ENCODE results near the gene CEP250. TPM values are rescaled to one million over a fixed set of nuclear protein-coding genes. Genes with fewer than 3 reads are reported as not detected.
"Not testable (repeated sequence)": the region's sequence is repeated elsewhere in the genome, so short reads cannot be mapped to it uniquely, and the experiment has no call there.

CEP250 gene
- polyA plus RNA-seq, 1 donor from 2014 or later = 23.1 TPM

DNA sequence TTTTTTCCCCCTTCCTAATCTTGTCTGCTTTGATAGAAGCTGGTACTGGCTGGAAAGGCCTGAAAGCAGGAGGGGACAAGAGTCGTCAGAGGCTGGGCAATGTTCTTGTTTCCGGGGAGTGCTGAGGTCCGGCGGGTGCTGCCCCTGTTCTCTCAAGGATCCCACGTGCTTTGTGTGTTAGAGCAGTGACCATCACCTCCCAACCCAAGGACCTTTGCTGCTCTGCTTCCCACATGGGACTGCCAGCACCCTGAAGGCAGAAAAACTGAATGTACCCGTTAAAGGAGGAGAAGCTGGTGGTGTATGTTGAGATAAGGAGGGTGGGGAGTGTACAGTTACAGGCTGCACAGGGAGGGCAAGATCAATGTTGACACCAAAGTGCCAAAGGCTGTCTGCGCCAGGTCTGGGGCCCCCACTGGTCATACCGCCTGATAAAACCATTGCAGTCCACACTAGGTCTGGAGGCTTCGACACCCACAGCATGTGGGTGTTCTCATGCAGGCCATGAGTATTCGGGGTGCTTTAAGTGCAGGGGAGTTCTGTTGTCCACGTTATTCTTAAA, 59.1 kb downstream of the CEP250 start:
- peaks cover 0 to 4% (median under 1%) of the 10 kb centered on the region in 3 donors for H3K4me1 Mint-ChIP-seq
- H3K27me3 Mint-ChIP-seq = no peaks in the 10 kb centered on the region
- peaks cover 5% of the 10 kb centered on the region for H3K36me3 Mint-ChIP-seq
- peak overlapping the region in 1 of 3 donors; percentile 29 for H3K27ac Mint-ChIP-seq
- no peaks in the 10 kb centered on the region for H3K9me3 Mint-ChIP-seq
- H3K4me3 Mint-ChIP-seq = no peak overlapping the region

GRCh38 chr20:35515341-35515740, 59.9 kb downstream of the CEP250 start:
- H3K9me3 Mint-ChIP-seq = no peaks in the 10 kb centered on the region
- peaks cover 5% of the 10 kb centered on the region for H3K36me3 Mint-ChIP-seq
- no peaks in the 10 kb centered on the region for H3K4me1 Mint-ChIP-seq
- no peak overlapping the region for H3K27ac Mint-ChIP-seq
- no peaks in the 10 kb centered on the region for H3K27me3 Mint-ChIP-seq
- H3K4me3 Mint-ChIP-seq = no peak overlapping the region

- Mint-ChIP-seq H3K4me3 (no peak overlapping the region), H3K36me3 (peaks cover 7% of the 10 kb centered on the region), H3K4me1 (no peaks in the 10 kb centered on the region), H3K27me3 (no peaks in the 10 kb centered on the region), H3K27ac (no peak overlapping the region), H3K9me3 (no peaks in the 10 kb centered on the region)
These were observed 60.7 kb downstream of the CEP250 start for GRCh38 chr20:35515949-35516645.

DNA sequence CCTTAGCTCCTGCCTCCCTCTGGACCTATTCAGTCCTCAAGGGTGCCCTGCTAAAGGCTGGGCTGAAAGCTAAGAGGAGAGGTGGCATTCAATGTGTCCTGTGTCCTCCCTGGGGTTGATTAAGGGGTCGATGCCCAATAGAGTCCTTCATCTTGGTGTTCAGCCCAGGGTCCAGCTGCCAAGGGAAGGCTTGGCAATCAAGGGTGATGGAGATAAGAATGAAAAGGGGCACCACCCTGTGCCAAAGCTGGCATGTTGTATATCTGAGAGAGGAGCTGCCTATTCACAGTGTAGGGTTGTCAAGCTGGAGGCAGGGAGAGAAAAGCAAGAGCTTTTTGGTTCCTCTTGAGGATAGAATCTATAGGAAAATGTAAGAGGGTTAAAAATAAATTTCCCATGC, 61.7 kb downstream of the CEP250 start:
- no peaks in the 10 kb centered on the region for H3K4me1 Mint-ChIP-seq
- H3K4me3 Mint-ChIP-seq = no peak overlapping the region
- H3K27me3 Mint-ChIP-seq = no peaks in the 10 kb centered on the region
- no peak overlapping the region for H3K27ac Mint-ChIP-seq
- peaks cover 2% of the 10 kb centered on the region for H3K36me3 Mint-ChIP-seq
- no peaks in the 10 kb centered on the region for H3K9me3 Mint-ChIP-seq

GRCh38 chr20:35517767-35518166, 62.4 kb downstream of the CEP250 start:
- not testable (repeated sequence) for H3K27me3 Mint-ChIP-seq, H3K4me1 Mint-ChIP-seq, H3K9me3 Mint-ChIP-seq, H3K36me3 Mint-ChIP-seq, H3K4me3 Mint-ChIP-seq, H3K27ac Mint-ChIP-seq

GRCh38 chr20:35518955-35519354, 63.6 kb downstream of the CEP250 start:
- H3K27me3 Mint-ChIP-seq = no peaks in the 10 kb centered on the region
- H3K4me1 Mint-ChIP-seq = no peaks in the 10 kb centered on the region
- H3K36me3 Mint-ChIP-seq = peaks cover 2% of the 10 kb centered on the region
- H3K9me3 Mint-ChIP-seq = no peaks in the 10 kb centered on the region
- H3K4me3 Mint-ChIP-seq = no peak overlapping the region
- no peak overlapping the region for H3K27ac Mint-ChIP-seq

DNA sequence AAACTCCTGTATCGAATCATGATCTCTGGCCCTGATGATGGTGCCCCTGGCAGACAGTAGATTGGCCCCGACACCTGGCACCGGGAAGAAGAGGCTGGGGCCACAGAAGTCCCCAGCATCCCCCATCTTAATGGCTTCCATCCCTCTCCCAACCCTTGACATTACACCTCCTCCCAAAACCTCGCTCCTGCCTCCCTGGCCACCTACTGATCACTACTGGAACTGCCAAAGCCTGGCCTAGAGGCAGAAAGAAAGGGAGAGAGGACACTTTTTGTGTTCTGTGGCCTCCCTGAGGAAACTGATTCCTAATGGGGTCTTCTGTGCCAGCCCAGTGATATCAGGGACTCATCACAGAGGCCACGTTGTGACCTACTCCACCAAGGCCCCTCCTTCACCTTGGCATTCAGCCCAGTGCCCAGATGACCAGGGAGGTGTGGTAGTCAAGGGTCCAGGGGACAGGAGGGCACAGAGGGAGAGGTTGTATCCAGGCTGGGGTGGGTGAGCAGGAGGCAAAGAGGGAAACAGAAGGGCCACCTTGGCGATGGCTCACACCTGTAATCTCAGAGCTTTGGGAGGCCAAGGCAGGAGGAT, 68.0 kb downstream of the CEP250 start:
- Mint-ChIP-seq H3K36me3 (peaks cover 2% of the 10 kb centered on the region), H3K4me3 (no peak overlapping the region), H3K9me3 (no peaks in the 10 kb centered on the region), H3K27ac (peak overlapping the region in 2 of 3 donors; percentile 59 to 74), H3K27me3 (no peaks in the 10 kb centered on the region), H3K4me1 (no peaks in the 10 kb centered on the region)

DNA sequence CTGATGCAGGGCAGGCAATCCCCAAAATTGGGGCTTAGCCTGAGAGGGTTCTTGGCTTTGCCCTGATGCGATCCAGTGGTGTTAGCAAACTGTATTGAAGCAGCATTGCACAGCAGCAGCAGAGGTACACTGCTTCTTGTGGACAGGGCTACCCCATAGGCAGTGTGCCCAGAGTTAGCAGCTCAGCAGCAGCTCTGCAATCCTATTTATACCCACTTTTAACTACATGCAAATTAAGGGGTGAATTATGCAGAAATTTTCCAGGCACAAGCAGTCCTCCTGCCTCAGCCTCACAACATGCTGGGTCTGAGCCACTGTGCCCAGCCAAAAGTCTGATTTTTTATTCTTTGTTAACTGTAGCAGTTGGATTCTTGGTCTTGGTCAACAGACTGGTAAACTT, 70.2 kb downstream of the CEP250 start:
- peaks cover 0 to 2% (median 0%) of the 10 kb centered on the region in 3 donors for H3K4me1 Mint-ChIP-seq
- peaks cover 4% of the 10 kb centered on the region for H3K36me3 Mint-ChIP-seq
- no peak overlapping the region for H3K4me3 Mint-ChIP-seq
- no peak overlapping the region for H3K27ac Mint-ChIP-seq
- H3K27me3 Mint-ChIP-seq = no peaks in the 10 kb centered on the region
- H3K9me3 Mint-ChIP-seq = no peaks in the 10 kb centered on the region

GRCh38 chr20:35527122-35527769, 71.8 kb downstream of the CEP250 start:
- no peaks in the 10 kb centered on the region for H3K9me3 Mint-ChIP-seq
- H3K4me1 Mint-ChIP-seq = peaks cover 0 to 2% (median 0%) of the 10 kb centered on the region in 3 donors
- peaks cover 2% of the 10 kb centered on the region for H3K36me3 Mint-ChIP-seq
- peak overlapping the region in 1 of 4 donors; percentile 76 for H3K4me3 Mint-ChIP-seq
- no peak overlapping the region for H3K27ac Mint-ChIP-seq
- H3K27me3 Mint-ChIP-seq = no peaks in the 10 kb centered on the region

GRCh38 chr20:35529552-35529951, 74.2 kb downstream of the CEP250 start, which contains the start of gene C20orf173:
Gene C20orf173 (minus strand): TSS chr20:35529652. CDS start chr20:35529373, 279 bp downstream.
- peak within 1 kb of the TSS in 1 of 4 donors; percentile 52 for H3K4me3 Mint-ChIP-seq
- H3K27me3 Mint-ChIP-seq = no peaks in the 10 kb centered on the region
- peaks cover 2% of the 10 kb centered on the region for H3K36me3 Mint-ChIP-seq

GRCh38 chr20:35539756-35540212, 84.4 kb downstream of the CEP250 start:
- H3K27me3 Mint-ChIP-seq = no peaks in the 10 kb centered on the region
- H3K4me1 Mint-ChIP-seq = peaks cover 6 to 11% (median 11%) of the 10 kb centered on the region in 3 donors
- H3K27ac Mint-ChIP-seq = peak overlapping the region; percentile 54 to 87 (median 76)

More at GRCh38 chr20:35529552-35529951, 74.2 kb downstream of the CEP250 start, which contains the start of gene C20orf173:
- peaks cover 0 to 2% (median 0%) of the 10 kb centered on the region in 3 donors for H3K4me1 Mint-ChIP-seq
- no peaks in the 10 kb centered on the region for H3K9me3 Mint-ChIP-seq
- no peak within 1 kb of the TSS for H3K27ac Mint-ChIP-seq

DNA sequence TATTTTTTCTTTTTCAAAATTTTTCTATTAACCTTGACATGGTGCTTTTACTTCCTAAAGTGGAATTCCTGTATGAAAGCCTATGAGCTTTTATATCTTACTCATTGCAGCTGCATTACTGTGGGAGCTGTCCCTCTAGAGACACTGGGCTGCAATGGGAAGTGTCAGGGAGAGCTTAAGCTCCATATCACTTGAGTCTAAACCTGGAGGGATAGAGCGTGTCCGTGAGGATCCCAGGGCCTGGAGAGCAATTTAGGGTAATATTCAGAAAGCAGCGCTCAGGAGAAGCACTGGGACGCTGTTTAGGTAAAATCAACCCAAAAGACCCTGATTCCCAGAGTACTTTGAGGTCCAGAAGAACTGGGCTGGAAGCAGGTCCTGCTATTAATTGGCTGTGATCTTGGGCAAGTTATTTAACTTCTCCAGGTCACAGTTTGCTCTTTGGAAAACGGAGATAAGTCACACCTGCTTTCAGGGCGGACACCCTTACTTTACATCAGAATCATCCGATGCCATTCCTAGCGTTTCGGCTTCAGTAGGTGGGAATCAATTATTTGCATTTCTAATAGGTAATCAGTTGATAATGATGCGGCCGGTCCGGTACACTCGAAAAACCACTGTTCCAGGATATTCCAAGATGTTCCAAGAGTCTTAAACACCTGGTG, 85.9 kb downstream of the CEP250 start:
- no peaks in the 10 kb centered on the region for H3K9me3 Mint-ChIP-seq
- peak overlapping the region; percentile 90 to 98 (median 98) for H3K4me3 Mint-ChIP-seq
- H3K4me1 Mint-ChIP-seq = peaks cover 6 to 11% (median 11%) of the 10 kb centered on the region in 3 donors
- H3K27me3 Mint-ChIP-seq = no peaks in the 10 kb centered on the region
- peaks cover 3% of the 10 kb centered on the region for H3K36me3 Mint-ChIP-seq
- H3K27ac Mint-ChIP-seq = peak overlapping the region; percentile 95 to 96 (median 95)

More at GRCh38 chr20:35539756-35540212, 84.4 kb downstream of the CEP250 start:
- Mint-ChIP-seq H3K9me3 (no peaks in the 10 kb centered on the region), H3K4me3 (peak overlapping the region; percentile 61 to 88 (median 76)), H3K36me3 (peaks cover 3% of the 10 kb centered on the region)

DNA sequence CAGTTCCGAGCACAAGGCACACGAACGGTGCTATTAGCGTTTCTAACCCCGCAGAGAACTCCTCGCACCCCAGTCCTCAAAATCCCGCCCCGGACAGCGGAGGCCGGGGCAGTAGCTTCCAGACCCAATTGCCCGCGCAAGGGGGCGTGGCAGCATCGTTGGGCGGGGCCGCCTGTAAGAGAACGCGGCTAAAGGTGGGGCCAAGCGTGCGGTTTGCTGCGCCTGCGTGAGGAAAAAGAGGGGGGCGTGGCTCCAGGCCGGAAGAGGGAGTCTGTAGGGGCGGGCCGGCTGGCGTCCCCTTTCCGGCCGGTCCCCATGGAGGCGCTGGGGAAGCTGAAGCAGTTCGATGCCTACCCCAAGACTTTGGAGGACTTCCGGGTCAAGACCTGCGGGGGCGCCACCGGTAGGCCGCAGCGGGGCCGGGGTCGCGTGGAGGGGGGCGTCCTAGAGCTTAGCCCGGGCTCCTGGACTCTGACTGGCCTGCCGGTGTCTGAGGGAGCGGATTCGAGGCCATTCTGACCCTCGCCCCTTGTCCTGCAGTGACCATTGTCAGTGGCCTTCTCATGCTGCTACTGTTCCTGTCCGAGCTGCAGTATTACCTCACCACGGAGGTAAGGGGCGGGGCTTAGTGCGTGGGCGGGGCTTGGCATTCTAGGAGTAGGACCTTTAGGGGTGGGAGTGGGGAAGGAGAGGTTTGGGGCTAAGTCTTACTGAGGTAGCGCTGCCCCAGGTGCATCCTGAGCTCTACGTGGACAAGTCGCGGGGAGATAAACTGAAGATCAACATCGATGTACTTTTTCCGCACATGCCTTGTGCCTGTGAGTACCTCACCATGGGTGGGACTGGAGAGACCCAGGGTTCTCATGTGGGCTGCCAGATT, 86.6 kb downstream of the CEP250 start, which contains the start of gene ERGIC3:
TSS of gene ERGIC3 (plus strand) at position 296 of the 880 bp plus-strand sequence. CDS start at position 316, 20 bp downstream.
- H3K27ac Mint-ChIP-seq = peak within 1 kb of the TSS; percentile 95 to 96 (median 95)
- no peaks in the 10 kb centered on the region for H3K9me3 Mint-ChIP-seq
- peaks cover 3% of the 10 kb centered on the region for H3K36me3 Mint-ChIP-seq
- peak within 1 kb of the TSS; percentile 90 to 98 (median 98) for H3K4me3 Mint-ChIP-seq
- peaks cover 6 to 11% (median 11%) of the 10 kb centered on the region in 3 donors for H3K4me1 Mint-ChIP-seq
- H3K27me3 Mint-ChIP-seq = no peaks in the 10 kb centered on the region
